Hindlimb muscle (tissue), 1 donor: ENCODE measurements around the gene OTOP3. TPM values are rescaled to one million over a fixed set of nuclear protein-coding genes. Genes with fewer than 3 reads are reported as not detected.

ENCODE experiments used
- DNase-seq: peaks from one replicate; pipeline ENCODE4 v3.0.0-alpha.2; 2013
- polyA plus RNA-seq: library from polyadenylated mRNA; unstranded; fragments of 120-200 nt; gene quantifications from one replicate; pipeline ENCODE4 v1.2.1, GENCODE V29; 2013; ENCODE audit not compliant: insufficient read length

Gene OTOP3
- polyA plus RNA-seq, 1 donor, result not detected

DNA sequence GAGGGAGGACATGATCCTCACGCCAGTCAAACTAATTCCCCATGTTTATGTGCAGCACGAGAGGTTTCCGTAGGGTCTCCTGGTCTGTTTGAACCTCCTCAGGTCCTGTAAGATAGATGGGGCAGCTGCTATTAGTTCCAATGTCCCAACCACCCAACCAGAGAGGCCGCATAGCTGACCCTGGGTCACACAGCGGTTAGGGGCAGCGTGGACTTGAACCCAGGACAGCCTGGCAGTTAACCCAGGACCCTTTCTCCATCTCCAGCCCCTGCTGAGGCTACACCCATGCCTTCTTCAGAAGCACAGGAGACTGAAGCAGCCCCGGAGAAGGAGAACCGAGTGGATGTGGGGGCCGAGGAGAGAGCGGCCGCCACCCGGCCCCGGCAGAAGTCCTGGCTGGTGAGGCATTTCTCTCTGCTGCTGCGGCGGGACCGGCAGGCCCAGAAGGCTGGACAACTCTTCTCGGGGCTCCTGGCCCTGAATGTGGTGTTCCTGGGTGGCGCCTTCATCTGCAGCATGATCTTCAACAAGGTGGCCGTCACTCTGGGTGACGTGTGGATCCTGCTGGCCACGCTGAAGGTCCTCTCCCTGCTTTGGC lies 5.5 kb downstream of the OTOP3 start:
- no peak for DNase-seq

DNA sequence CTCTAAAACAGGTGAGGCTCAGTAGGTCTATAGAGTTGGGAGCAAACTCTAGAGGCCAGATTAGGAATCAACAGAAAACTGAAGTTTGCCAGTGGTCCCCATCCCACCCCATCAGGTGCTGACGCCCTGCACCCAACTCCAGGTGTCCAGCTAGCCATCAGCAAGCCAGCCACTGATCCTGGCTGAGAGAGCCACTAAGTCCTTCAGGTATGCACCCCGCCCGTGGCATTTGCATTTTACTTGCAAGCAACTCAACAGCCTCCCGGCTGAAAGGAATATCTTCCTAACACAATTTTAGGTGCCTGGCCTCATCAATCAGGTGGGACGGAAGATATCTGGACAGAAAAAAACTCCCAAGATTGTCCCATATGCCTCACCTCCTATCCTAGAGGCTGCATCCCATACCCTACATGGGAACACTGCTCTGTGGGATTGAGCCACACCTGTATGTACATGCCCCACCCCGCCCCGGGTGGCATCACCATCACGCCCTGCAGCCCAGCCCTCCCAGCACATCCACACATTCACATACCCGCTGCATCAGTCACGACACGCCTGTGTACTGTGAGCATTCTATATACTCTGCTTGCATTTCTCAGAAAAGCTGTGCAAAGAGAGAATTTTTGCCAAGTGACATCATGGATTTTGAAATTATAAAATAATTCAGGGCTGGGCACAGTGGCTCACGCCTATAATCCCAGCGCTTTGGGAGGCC lies 8.3 kb downstream of the OTOP3 start:
- no peak for DNase-seq

DNA sequence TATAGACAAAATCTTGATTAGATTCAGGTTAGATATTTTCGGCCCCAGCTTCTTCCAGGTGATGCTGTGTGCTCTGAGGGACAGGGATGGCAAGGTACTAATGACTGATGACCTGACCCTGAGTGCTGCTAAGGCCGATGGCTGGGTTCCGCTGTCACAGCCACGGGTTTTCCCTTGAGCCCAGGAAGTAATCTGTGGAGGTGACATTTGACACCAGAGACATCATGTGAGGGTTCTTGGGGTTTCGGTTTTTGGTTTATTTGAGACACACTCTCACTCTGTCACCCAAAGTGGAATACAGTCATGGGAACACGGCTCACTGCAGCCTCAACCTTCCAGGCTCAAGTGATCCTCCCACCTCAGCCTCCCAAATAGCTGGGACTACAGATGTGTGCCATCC lies 9.8 kb downstream of the OTOP3 start:
- DNase-seq, result no peak

DNA sequence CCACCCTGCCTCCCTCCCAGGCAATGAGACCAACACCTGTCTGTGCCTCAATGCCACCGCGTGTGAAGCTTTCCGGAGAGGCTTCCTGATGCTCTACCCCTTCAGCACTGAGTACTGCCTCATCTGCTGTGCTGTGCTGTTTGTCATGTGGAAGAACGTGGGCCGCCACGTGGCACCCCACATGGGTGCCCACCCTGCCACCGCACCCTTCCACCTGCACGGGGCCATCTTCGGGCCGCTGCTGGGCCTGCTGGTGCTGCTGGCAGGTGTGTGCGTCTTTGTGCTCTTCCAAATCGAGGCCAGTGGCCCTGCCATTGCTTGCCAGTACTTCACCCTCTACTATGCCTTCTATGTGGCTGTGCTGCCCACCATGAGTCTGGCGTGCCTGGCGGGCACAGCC lies 10.9 kb downstream of the OTOP3 start:
- DNase-seq, result no peak

DNA sequence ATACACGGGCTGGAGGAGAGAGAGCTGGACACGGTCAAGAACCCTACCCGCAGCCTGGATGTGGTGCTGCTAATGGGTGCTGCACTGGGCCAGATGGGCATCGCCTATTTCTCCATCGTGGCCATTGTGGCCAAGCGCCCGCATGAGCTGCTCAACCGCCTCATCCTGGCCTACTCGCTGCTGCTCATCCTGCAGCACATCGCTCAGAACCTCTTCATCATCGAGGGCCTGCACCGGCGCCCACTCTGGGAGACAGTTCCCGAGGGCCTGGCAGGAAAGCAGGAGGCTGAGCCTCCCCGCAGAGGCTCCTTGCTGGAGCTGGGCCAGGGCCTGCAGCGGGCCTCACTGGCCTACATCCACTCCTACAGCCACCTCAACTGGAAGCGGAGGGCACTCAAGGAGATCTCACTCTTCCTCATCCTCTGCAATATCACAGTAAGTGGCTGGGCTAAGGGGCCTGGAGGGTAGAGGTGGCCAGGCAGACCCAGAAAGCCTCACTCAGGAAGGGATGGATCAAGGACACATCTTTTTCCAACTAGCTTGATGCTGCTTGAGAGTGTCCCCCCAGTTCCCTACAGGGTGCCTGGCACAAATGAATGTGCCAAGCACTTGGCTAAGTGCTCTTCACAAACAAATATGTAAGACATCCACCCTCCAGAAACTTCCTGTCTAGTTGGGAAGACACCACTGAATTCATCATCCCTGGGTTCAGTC lies 11.5 kb downstream of the OTOP3 start:
- DNase-seq, result no peak

DNA sequence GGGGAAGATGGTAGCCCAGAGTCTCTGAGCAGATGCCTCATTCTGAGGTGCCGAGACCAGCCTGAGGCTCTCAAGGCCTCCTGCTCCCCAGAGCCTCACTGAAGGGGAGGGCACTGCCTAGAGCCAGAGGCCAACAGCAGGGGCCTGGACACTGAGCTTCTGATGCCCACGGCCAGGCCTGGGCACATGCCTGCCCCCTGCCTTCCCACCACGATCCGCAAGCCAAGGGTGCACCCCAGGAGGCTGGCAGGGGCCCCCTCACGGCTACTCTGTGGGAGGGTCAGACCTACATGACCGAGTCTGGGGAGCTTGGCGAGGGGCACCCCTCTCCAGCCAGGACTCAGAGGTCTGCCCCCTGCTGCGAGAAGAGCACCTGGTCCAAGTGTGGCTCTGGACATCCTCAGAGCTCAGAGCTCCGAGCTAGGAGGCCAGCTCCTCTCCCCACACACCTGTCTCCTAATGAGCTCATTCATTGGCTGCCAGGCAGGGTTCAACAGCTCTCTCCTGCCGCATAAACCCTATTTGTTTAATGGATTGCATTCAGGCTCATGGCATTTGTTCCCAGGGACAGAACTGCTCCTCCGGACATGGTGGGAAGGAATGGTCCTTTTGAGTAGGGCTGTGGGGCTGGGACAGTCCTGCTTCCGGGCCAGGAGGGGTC lies 13.9 kb downstream of the OTOP3 start:
- DNase-seq, result no peak

DNA sequence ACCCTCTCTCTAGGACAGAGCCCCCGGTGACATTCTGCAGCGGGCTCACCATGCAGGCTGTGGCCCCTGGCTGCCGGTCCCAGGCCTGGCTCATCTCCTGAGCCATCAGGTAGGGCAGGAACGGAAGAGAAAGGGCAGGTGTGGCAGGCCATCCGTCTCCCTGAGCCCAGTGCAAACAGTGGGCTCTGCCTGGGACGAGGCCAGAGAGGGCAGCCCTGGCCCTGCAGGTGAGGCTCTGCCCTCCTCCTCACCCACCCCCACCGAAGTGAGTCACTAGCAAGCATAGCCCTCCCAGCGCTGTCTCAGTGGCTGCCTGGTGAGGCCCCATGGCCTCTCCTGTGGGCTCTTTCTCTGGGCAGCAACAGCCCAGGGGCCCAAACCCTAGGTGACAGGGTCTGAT lies 14.5 kb downstream of the OTOP3 start:
- no peak for DNase-seq

DNA sequence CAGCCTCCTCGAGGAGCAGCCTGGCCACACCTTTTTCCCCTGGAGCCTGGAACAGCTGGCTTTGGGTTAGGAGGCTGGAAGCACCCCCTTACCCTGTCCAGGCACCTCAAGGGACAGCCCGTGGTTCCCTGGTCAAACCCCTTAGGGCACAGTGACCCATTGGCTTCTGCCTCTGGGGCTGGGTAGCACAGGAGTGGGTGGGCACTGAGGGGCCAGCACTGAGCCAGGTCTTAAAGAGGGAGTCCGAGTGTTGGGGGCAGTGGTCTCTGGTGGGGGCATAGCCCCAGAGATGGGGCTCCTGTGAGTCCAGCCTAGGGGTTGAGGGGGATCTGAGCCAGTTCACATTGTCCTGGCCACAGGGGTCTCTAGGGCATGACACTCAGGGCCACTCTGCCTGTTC lies 15.4 kb downstream of the OTOP3 start:
- DNase-seq, result no peak

DNA sequence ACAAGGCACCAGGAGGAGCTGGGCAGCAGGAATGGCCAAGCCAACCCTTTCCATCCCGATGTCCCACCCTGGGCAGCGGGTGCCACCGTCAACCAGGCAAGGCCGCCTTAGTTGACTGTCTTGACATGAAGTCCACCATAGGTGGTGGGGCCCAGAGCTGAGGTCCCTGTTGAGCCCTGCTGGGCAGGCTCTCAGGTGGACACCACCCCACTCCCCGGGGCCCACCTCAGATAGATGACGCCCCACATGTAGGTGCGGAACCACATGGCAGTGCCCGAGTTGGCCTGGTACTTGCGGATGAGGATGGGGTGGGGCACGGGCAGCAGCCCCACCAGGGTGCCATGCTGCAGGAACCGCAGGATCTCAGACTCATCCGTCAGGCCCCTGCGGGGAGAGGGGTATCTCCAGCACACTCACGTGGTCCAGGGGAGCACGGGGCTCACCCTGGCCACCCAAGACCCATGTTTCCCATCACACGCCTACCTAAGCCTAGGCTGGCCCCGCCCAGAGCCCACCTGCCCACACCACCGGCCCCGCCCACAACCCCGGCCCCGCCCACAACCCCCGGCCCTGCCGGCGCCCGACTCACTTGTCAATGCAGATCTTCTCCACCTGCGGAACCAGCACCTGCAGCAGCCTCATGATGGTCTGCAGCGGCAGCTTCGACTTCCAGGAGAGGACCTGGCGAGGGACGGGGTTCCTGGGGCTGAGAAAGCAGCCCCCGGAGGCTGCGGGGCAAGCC lies 16.2 kb downstream of the OTOP3 start:
- DNase-seq, result no peak

DNA sequence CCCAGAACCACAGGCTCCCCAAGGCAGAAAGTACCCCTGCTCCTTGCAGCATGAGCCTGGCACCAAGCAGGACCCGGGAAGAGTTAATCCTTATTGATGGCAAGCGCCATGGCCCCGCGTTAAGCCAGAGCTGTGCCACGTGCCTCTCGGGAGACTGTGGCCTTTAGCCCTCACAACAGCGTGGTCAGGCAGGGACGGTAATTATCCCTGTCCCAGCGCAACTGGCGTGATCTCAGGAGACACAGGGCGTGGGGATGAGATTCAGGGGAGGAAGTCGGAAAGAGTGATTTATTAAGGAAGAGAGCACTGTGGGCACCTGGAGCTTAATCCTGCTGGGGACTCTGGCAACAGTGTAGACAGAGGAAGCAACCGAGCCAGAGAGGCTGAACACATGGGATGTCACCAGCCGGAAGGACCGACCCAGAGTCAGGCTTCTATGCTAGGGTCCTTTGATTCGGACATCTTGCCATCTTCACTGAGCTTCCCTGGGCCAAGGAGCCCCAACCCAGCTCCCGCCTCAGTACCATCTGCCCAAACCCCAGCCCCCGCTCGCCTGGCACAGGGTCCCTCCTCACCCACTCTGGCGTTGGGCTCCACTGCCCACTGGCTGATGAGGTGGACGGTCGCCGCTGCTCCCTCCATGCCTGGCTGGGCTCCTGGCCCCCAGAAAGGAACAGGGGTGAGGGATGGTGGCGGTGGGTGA lies 16.9 kb downstream of the OTOP3 start:
- DNase-seq, result no peak

DNA sequence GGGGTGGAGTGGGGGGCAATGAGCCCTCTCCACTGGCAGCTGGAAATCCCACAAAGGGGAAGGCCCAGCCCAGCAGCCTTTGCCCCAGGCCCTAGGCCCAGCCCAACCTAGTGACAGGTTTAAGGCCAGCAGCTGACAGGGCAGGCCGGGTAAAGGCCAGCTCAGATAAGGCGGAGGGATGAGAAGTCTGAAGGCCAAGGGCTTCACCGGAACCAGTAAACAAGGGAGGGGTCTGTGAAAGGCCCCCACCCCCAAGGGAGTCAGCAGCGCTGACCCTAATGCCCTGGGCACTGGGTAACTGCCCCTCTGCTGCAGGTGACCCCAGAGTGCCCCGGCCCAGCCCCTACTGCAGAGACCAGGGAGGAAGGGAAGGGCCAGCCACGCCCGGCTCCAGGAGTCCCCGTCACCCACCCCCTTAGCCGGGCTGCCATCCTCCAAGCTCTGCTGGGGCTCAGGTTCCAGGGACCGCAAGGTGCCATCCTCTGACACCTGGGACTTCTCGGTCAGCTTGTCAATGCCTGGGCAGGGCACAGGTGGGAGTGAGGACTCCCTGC lies 17.5 kb downstream of the OTOP3 start:
- no peak for DNase-seq

DNA sequence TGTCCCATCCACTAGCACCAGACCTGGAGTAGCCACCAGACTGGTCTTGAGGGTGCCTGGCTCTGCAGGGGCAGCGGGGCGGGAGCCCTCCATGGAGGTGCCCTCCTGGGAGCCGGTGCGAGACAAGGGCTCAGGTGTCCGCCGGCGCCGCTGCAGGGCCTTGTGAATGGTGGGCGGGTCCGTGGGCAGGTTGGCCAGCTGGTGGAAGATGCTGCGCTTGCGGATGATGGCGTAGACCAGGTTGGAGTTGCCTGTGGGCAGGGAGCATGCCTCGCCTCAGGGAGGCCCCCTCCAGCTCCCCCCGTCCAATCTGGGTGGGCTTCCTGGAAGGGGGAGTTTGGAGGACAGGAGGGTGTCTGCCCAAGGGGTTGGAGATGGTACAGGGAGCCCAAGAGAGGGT lies 18.4 kb downstream of the OTOP3 start:
- no peak for DNase-seq

DNA sequence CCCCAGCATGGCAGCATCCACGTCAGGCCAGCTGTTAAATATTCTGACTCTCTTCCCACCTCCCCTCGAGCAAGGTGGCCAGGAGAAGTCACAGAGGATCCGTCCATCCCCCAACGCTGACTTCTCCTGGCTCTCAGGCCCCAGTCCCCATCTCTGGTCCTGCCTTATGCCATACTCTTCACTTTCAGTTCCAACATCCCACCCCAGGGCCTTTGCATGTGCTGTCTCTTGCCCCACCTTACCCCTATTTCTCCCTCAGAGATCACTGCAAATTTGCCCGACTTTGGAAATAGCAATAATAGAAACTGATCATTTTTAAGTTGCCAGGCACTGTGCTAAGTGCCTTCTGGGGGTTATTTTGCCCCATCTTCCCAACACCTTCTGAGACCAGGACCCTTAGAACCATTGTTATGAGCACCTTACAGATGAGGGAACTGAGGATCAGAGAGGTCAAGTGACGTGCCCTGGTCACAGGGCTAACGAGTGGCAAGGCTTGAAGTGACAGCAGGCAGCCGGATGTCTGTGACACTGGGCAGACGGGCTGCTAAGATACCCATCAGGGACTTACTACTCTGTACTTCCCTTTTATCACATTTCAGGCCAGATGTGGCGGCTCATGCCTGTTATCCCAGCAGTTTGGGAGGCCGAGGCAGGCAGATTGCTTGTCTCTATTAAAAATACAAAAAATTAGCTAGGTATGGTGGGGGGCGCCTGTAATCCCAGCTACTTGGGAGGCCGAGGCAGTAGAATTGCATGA lies 19.1 kb downstream of the OTOP3 start:
- no peak for DNase-seq

DNA sequence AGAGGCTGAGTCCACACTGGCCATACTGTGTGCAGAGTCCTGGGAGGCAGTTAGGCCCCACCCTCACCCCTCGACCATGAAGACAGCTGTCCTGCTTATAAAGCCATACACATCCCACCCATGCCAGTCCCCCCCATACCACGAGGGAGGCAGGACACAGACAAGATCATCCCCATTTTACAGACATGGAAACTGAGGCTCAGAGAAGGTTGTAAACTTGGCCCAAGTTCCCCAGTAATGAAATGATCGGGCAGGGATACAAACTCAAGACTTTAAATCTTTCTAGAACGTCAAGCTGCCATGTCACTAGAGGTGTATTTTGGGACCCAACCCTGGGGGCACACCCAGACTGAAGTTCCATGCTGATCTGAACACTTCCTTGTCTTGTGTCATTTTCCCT lies 20.4 kb downstream of the OTOP3 start:
- no peak for DNase-seq

DNA sequence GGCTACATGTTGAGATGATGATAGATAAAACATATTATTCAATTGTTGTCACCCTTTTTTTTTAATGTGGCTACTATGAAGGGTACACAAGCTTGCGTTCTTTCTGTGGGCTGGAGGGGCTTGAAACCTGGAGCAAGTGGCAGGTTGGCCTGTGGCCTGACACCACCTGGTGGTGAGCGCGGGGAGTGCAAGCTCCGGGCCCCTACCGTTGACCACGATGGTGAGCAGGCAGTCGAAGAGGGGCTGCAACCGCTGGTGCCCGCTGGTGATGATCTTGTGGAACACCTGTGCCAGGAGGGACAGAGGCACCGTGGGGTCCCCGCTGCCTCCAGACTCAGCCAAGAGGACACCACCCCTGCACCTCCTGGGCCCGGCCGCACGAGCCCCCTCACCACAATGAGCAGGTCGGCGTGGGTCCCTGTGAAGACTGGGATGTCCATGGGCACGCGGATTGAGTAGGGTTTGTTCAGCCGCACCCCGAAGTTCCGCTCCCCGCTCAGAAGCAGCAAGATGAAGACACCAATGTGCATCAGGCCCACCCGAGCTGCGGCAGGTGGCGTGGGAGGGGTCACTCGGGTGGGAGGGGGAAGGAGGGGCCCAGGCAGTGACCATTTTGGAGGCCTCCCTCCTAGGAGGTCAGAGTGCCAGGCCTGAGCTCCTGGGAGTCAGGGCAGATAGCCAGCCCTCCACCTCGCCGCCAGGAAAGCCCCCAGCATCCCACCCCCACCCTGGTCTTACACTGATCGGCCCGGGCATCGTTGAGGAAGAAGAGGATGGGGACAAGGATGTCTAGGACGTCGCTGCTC lies 22.4 kb downstream of the OTOP3 start:
- DNase-seq, result peak; percentile 52

DNA sequence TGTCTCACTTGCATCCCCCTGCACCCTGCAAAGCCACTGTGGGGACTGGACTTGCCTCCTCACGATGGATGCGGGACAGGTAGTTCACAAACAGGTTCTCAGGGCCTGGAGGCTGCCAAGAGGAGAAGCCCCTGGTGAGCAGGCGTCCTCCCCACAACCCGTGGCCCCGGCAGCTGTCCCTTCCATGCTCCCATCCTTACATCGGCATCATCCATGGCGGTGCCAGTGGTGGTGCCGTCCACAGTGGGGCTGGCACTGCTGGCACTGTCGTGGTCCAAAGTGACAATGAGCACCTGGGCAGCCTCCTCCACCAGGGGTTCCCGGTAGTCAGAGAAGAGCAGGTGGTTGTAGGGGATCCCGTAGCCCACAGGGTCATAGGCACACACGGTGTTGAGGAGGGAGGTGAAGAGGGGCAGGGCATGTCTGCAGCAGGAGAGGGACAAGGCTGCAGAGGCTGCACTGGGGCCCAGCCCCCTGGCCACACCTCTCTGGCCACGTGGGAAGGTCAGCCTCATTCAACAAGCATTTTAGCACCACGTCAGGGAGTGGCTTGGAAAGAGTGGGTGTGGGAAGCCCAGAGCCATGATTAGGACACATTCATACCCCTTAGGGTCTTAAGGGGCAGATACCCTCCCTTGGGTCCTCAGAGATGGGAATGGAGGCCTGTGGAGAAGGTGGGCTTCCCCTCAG lies 24.3 kb downstream of the OTOP3 start:
- DNase-seq, result no peak

DNA sequence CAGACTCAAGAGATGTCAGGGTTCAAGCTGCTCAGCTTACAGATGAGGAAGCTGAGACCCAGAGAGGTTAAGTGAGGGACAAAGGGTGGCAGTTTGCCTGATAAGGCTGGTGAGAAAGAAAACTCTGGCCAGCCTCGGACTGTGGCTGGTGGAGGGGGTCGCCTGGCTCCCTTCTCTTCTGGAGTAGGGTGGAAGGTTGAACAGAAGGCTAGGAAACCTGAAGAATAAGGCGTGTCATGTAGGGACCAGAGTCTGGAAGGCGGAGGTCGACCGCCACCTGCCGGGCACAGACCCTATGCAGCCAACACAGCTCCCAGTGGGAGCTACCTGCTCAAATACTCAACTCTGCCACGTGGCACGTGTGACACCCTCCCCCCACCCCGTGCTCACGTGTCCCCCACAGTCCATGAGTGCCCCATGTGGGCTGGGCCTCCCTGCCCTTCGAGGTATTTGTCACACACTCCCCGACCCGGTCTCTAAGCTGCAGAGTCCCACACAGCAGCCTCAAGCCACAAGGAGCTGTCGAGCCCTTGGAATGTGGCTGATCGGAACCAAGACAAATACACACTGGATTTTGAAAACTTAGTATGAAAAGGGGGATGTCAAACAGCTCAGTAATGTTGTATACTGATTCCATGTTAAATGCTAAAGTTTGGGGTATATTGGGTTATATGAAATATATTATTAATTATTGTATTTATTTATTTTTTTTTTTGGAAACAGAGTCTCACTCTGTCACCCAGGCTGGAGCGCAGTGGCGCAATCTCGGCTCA lies 25.1 kb downstream of the OTOP3 start:
- no peak for DNase-seq

DNA sequence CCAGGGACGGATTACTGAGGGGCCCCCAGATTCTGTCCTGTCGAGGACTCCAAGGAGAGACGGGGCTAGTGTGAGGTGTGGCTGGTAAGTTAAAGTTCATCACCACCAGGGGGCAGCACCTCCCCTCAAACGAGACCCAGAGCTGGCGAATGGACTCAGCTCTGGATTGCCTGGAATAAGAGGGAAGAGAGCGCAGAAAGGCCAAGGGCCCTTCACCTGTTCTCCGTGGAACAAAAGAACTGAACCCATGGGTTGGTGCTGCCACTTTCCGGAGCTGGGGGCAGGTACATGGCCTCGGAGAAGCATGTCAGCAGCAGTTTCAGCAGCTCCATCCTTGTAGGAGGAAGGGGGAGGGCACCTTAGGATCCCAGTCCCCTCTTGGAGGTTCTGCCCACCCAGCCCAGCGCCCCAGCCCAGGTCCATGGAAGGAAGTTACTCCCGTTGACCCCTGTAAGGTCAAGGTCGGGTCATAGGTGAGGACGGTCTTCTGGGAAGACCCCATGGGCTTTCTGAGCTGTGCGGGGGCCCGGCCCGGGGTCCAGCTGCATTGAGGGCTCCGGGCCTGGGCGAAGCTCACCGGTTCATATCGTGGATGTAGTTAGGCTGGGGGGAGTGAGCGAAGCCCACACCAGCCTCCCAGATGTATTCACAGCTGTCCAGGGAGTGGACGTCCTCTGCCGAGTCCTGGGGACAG lies 26.1 kb downstream of the OTOP3 start:
- peak; percentile 86 for DNase-seq
